GM12892 (cell line): ENCODE data around the gene CBARP.

Experiments
- DNase-seq: peaks from one replicate; pipeline ENCODE4 v3.0.0; 2011; ENCODE audit not compliant: insufficient read length
- FAIRE-seq: peaks from 2 replicates; lab custom pipeline; 2011; peaks lifted over from hg19 to GRCh38; lab: Jason Lieb, UNC
- POLR2A ChIP-seq: IDR thresholded peaks from 2 replicates; pipeline ENCODE4 v1.6.1; 2011; ENCODE audit warnings: low read depth, low read length, control low read depth
- POLR2AphosphoS5 ChIP-seq: IDR thresholded peaks from 2 replicates; pipeline ENCODE4 v1.6.1; 2011; ENCODE audit warnings: low read depth, low read length, control low read depth
- TAF1 ChIP-seq: IDR thresholded peaks from 2 replicates; pipeline ENCODE4 v1.6.1; 2011; ENCODE audit warnings: low read depth, mild to moderate bottlenecking, control low read depth, low read length, borderline replicate concordance

CBARP gene

DNA sequence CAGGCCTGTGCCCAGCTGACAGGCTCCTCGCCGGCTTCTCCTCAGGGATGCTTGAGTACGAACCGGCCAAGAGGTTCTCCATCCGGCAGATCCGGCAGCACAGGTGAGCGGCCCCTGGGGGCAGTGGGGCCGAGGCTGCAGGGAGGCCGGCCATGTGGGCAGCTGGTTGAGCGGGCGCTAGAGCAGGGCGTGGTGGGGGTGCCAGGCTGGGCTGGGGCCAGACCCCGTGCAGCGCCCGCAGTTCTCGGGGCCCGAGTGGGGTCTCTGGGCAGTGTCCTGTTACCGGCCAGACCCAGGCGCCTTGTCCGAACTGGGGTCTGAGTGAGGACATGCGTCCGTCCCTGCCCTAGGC is 15.9 kb downstream of the CBARP start:
- DNase-seq, result no peak
- no peak for TF ChIP-seq POLR2AphosphoS5
- no peak for TF ChIP-seq TAF1
- no peak for TF ChIP-seq POLR2A
- no peak for FAIRE-seq

DNA sequence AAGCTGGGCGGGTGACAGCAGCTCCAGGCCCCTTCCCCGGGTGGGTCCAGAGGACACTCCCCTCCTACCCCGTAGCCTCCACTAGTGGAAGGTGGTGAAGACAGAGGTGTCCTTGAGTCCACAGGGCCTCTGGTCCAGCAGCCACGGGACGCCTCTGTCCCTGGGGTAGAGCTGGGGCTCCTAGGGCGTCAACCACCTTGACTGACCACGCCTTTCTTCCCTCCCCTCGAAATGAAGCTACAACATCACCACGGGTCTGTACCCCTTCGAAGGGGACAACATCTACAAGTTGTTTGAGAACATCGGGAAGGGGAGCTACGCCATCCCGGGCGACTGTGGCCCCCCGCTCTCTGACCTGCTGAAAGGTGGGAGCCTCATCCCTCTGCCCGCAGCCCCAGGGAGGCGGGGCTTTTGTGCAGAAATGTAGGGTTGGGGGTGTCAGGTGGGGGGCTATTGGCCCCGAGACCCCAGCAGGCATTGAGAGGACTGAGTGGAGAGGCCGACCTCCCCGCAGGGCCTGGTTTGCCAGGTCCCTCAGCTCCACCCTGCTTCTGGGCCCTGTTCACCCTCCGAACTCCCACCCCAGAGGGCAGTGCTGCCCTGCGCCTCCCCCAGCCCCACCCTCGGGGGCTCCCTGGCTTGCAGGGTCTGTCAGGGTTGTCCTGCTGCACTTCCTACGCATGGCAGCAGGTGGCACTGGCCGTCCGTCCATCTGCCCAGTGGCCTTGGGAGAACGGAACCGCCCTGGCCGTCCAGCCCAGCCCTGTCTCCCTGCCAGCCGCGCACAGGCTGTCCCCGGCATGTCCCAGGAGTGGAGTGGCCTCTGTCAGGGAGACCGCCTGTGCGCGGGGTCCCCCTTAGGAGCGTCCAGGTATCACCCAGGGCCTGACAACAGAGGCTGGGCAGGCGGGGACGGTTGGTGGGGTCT is 16.6 kb downstream of the CBARP start:
- TF ChIP-seq TAF1 (no peak), POLR2A (no peak), POLR2AphosphoS5 (no peak)
- FAIRE-seq (no peak), DNase-seq (no peak)

DNA sequence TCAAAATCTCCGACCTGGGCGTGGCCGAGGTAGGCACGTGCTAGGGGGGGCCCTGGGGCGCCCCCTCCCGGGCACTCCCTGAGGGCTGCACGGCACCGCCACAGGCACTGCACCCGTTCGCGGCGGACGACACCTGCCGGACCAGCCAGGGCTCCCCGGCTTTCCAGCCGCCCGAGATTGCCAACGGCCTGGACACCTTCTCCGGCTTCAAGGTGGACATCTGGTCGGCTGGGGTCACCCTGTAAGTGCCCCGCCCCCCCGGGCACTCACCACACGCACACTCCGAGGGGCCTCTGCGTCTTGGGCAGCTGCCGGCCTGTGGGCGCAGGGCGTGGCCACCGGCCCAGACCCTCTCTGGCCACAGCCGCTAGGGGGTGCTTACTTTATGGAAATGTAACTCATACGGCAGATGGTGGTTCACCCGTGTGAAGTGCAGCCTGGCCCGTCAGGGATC is 17.3 kb downstream of the CBARP start:
- FAIRE-seq (no peak), DNase-seq (no peak)
- TF ChIP-seq TAF1 (no peak), POLR2A (no peak), POLR2AphosphoS5 (no peak)

DNA sequence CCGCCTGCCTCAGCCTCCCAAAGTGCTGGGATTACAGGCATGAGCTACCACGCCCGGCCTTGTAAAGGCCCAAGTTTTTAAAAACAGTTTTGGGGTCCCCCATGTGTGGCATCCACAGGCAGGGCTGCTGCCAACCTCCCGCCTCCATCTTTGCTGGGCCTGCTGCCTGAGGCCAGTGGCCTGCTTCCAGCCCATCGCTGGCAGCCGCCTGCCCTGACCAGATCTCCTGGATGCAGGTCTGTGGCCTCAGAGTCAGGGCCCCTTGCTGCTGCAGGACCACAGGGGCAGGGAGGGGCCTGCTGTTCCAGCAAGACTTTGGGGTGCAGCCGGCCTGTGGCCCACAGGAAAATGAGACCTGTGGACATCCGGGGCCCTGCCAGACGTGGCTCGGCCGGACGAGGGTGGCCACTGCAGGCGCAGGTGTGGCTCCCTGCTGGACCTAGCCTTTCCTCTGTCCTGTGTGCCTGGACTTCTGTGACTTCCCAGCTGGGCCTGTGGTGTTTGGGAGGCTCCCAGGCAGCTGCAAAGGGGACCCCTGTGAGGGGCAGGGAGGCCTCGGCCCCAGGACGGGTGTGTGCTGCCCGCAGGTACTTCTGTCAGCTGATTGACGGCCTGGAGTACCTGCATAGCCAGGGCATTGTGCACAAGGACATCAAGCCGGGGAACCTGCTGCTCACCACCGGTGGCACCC is 17.9 kb downstream of the CBARP start:
- TF ChIP-seq POLR2A, result no peak
- no peak for TF ChIP-seq POLR2AphosphoS5
- TF ChIP-seq TAF1, result no peak
- FAIRE-seq, result no peak
- no peak for DNase-seq

DNA sequence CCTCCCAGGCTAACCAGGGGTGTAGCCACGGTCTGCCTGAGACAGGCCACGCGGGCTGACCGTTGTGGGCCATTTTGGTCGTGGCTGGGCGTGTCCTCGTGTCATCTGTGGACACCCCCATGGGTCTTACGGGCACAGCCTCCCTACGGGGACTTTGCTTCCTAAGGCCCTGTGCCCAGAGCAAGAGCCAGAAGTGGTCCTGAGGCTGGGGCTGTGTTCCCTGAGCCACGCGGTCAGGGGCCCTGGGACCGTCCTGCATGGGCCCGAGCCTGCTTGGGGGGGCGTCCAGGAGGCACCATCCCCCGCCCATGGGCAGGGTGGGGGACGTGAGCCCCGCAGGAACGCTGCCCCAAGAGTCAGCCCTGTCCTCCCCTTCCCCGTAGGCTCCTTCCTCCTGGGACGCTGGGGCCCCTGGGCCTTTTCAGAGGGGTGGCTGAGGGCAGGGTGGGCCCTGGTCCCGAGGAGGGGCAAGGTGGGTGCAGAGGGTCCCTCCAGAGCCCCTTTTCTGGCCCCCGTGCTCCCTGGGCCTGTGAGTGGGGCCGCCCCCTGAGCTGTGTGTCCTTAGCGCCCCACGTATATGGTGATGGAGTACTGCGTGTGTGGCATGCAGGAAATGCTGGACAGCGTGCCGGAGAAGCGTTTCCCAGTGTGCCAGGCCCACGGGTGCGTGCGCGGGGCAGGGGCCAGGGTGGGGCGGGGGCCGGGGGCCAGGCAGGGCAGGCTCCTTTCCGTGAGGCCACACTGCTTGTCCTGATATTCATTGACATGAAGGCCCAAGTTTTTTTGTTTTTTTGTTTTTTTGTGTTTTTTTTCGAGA is 18.8 kb downstream of the CBARP start:
- FAIRE-seq, result no peak
- no peak for DNase-seq
- TF ChIP-seq POLR2AphosphoS5, result no peak
- no peak for TF ChIP-seq TAF1
- TF ChIP-seq POLR2A, result no peak

DNA sequence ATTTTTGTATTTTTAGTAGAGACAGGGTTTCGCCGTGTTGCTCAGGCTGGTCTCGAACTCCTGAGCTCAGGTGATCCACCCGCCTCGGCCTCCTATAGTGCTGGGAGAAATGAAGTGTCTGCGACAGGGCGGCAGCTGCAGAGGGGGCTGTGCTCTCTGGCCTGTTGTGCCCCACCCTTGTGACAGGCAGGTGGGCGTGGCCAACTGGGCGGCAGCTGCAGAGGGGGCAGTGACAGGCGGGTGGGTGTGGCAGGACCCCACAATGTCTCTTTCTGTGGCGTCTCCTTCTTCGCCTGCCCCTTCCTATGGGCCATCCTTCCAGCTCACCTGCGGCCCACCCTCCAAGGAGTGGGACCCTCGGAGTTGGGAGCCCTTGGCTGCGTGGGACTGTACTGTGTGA is 20.4 kb downstream of the CBARP start:
- DNase-seq (no peak), FAIRE-seq (no peak)
- TF ChIP-seq POLR2AphosphoS5, result no peak
- no peak for TF ChIP-seq POLR2A
- TF ChIP-seq TAF1, result no peak

DNA sequence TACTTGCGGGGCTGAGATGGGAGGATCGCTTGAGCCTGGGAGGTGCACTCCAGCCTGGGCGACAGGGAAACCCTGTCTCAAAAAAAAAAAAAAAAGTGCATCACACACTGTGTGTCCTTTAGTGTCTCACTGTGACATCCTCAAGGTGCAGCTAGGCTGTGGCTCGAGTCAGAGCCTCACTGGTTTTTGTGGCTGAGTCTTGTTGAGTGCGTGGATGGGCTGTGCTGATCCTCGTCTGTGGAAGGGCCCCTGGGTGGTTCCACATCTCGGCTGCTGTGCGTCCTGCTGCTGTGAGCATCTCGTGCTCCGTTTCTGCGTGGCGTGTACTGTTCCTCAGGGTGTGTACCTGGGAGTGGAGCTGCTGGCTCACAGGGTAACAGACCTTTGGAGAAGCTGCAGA is 21.0 kb downstream of the CBARP start:
- TF ChIP-seq TAF1 (no peak), POLR2A (no peak), POLR2AphosphoS5 (no peak)
- FAIRE-seq, result no peak
- no peak for DNase-seq

DNA sequence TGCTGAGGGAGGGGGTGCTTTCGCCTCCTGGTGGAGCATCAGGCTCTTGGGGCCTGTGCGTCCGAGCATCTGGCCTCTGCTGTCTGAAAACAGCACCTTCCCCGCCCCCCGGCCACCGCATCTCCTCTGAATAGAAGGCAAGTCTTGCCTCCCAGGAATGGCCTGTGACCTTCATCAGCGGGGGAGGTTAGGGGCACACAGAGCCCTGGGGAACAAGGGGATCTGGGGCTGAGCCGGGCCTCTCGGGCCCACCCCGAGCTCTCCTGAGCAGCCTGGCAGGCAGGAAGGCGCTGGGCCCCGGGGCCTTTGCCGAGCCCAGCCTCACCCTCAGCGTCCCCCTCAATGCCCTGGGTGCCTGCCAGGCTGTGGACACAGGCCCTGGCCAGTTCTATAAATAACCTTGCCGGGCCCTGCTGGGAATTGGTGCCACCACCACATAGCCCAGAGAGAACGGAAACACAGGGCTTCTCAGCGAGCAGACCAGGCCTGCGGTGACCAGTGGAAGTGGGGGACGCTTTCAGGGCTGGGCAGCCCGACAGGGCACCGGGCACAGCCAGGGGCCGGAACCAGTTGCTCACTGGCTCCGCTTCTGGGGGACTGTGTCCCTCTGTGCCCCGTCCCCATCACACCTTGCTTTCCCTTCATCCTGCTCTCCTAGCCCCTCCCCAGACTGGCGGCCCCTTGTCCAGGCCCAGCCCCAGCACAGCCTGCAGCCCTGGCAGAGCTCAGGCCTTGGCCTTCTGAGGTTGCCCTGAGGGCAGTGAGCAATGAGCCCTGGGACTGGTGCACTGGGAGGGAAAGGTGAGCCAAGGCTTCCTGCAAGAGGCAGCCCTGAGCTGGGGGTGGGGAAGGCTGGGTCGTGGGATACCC is 22.7 kb downstream of the CBARP start:
- FAIRE-seq, result no peak
- TF ChIP-seq TAF1 (no peak), POLR2A (no peak), POLR2AphosphoS5 (no peak)
- no peak for DNase-seq

DNA sequence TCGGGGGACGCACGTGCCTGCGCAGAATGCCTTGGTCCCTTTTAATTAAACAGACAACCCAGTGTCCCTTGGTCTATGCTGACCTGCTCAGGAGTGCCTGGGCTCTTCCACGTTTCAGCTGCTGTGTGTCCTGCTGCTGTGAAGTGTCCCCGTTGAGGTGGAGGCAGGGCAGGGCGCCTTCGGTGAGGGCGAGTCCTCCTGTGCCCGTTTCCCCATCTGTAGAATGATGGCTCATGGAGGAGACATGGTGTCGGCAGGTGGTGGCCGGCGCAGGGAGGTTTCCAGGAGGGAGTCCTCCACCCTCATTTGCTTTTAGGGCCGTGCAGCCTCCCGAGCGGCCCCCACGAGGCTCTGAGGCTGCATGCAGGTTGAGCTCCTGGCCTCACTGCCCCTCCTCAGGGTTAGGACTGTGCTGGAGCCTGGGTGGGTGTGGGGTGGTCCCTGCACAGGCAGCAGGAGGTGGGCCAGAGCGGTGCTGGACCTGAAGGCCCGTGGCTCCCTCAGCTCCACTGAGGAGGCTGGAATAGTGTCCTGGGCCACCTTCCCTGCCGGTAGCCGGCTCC is 23.4 kb downstream of the CBARP start:
- TF ChIP-seq TAF1 (no peak), POLR2AphosphoS5 (no peak), POLR2A (no peak)
- DNase-seq, result no peak
- peak; percentile 27 for FAIRE-seq

DNA sequence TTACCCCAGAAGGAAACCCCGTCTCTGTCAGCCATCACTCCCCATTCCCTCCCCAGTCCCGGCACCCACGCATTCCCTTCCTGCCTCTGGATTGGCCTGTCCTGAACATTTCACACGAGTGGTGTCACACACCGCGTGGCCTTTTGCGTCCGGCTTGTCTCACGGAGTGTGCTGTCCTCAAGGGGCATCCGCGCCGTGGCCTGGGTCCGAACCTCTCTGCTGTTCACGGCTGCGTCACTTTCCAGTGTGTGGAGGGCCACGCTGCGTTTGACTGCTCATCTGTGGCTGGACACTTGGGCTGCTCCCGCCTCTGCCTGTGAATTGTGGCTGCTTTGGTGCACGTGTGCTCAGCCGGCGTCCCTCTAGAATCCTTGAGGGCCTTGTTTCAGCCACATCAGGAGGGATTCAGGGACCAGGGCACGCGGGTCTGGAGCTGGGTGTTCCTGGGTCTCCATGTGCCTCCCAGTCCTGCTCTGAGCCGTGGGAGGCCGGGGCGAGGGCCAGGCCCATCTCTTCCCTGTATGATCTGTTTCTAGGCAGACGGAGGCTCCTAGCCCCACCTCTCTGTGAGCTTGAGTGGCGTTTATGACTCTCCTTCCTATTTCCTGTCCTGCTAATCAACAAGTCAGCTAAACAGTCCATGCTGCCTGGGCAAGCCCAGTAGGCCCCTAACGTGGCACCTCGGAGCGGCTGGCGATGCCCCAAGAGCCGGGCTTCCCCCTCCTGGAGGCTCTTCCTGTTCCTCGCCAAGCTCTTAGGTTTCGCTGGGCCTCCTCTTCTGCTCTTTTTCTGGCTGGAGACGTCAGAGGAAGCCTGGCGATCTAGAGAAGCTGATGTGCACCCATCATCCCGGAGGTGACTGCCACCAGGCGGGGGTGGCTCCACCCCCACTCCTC is 24.2 kb downstream of the CBARP start:
- peak; percentile 76 for FAIRE-seq
- DNase-seq, result no peak
- no peak for TF ChIP-seq POLR2AphosphoS5
